Stimulated activated CD4-positive, alpha-beta T cell treated with anti-CD3 and anti-CD28 coated beads, Interleukin-15, amount 100 ng/mL, for 24 hours (primary cell): ENCODE measurements around the gene CFTR.
"Not testable (repeated sequence)": the region's sequence is repeated elsewhere in the genome, so short reads cannot be mapped to it uniquely, and the experiment has no call there.

Experiments
- DNase-seq: peaks from one replicate; pipeline ENCODE4 v3.0.0-alpha.2; 2020

The CFTR gene

DNA sequence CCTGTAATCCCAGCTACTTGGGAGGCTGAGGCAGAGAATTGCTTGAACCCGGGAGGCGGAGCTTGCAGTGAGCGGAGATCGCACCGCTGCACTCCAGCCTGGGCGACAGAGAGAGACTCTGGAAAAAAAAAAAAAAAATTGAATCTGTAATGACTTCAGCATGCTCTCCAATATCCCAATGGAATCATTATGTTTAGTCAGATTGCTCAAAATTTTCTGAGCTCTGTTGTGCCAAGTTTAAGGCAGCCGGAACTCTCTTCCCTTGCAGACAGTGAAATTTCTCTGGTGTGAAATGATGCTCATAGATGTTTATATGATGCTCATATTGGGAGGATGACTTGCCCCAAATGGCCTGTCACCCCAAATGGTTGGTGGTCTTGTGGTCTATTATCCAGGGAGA, 212.5 kb downstream of the CFTR start:
- no peak for DNase-seq

GRCh38 chr7:117698018-117698417, 218.2 kb downstream of the CFTR start:
- no peak for DNase-seq

GRCh38 chr7:117704063-117704462, 224.2 kb downstream of the CFTR start:
- DNase-seq: no peak

DNA sequence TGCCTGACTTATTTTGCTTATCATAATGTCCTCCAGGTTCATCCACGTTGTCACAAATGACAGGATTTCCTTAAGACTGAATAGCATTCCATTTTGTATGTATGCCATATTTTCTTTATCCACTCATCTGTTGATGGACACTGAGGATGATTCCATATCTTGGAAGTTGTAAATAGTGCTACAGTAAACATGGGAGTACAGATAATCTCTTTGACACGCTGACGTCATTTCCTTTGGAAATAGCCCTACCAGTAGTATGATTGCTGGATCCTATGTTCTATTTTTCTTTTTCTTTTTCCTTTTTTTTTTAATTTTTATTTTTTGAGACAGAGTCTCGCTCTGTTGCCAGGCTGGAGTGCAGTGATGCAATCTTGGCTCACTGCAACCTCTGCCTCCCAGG, 225.8 kb downstream of the CFTR start:
- no peak for DNase-seq

DNA sequence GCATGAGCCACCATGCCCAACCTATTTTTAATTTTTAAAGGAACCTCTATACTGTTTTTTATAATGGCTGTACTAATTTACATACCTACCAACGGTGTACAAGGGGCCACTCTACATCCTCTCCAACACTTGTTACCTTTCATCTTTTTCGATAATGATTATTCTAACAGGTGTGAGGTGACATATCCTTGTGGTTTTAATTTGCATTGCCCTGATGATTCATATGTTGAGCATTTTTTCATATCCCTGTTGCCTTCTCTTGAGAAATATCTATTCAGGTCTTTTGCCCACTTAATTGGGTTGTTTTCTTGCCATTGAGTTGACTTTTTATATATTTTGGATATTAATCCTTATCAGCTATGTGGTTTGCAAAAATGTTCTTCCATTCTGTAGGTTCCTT, 226.4 kb downstream of the CFTR start:
- DNase-seq: no peak

- no peak for DNase-seq
Observed at GRCh38 chr7:117707080-117707479, 227.3 kb downstream of the CFTR start.

DNA sequence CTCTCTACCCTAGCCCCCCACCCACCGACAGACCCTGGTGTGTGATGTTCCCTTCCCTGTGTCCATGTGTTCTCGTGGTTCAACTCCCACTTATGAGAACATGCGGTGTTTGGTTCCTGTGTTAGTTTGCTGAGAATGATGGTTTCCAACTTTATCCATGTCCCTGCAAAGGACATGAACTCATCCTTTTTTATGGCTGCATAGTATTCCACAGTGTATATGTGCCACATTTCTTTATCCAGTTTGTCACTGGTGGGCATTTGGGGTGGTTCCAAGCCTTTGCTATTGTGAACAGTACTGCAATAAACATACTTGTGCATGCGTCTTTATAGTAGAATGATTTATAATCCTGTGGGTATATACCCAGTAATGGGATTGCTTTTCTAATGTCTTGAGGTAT, 228.3 kb downstream of the CFTR start:
- DNase-seq: not testable (repeated sequence)

- DNase-seq: no peak
Observed at GRCh38 chr7:117711556-117711955, 231.7 kb downstream of the CFTR start.

DNA sequence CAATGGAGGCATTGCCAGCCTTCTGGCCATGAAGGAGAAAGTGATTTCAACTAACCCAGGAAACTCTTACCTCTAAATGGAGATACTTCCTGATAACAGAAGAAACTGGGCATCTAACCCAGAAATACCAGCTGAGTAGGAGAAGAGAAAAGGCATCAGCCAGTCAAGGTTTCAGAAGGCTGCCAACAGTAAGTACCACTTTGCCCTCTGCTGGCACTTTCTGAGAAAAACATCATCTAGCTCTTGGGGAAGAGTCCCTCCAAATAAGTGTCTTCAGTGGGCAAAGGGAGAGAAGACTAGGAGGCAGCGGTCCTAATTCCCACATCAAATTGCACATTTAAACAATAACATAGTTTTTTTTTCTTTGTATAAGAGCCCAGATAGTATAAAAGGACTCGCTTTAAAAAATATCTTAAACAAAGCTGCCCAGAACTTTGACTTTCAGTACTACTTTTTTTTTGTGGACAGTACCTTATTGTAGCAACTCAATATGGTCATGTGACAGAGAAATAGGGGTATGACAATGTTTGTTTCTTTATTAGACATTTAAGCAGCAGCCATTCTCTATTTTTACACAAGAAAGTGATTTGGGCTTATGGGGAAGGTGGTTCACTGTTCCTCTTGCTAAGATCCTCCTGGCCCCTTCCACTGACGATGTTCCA, 236.1 kb downstream of the CFTR start:
- DNase-seq: peak; percentile 11

GRCh38 chr7:117716707-117717299, 237.0 kb downstream of the CFTR start:
- no peak for DNase-seq

DNA sequence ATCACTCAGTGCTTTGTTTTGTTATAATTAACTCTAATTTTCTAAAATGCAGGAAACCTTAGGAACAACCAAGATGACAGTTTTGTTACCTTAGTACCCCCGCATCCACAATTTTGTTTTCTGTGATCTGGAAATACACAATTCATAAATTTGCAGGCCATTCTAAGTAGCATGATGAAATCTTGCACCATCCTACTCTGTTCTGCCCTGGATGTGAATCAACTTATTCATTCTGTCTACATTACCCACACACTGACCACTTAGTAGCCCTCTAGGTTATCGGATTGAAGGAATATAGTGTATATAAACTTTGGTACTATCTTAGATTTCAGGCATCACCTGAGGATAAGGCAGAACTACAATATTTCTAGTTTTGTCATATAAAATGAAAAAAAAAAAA, 237.5 kb downstream of the CFTR start:
- DNase-seq: no peak
